Liver (tissue), 9 donors: ENCODE measurements around the gene EMSY. TPM values are rescaled to one million over a fixed set of nuclear protein-coding genes. Genes with fewer than 3 reads are reported as not detected.

ENCODE experiments used
- DNase-seq: peaks from one replicate; pipeline ENCODE4 v3.0.0-alpha.2; 2017; ENCODE audit warnings: low spot score
- H3K27ac ChIP-seq, 2 donors: one replicate each; pipeline ENCODE4 v1.7.0; 2013; ENCODE audit warnings: inconsistent platforms in 2 of 2, low read length in 2 of 2, control low read depth in 1 of 2, low read depth in 1 of 2, mild to moderate bottlenecking in 1 of 2
- H3K27me3 ChIP-seq, 4 donors: one replicate each; pipeline versions ENCODE4 v1.6.1 to v1.7.0; 2013; ENCODE audit warnings: low read length in 3 of 4, inconsistent platforms in 1 of 4, mild to moderate bottlenecking in 1 of 4, moderate library complexity in 1 of 4; ENCODE audit not compliant: control insufficient read depth in 4 of 4, insufficient read depth in 4 of 4
- H3K36me3 ChIP-seq, 4 donors: one replicate each; pipeline versions ENCODE4 v1.6.1 to v1.7.0; 2013; ENCODE audit warnings: low read length in 3 of 4, mild to moderate bottlenecking in 3 of 4, low read depth in 1 of 4, moderate library complexity in 1 of 4; ENCODE audit not compliant: control insufficient read depth in 4 of 4, insufficient read depth in 3 of 4
- H3K4me1 ChIP-seq, 4 donors: one replicate each; pipeline versions ENCODE4 v1.6.1 to v1.7.0; 2013; ENCODE audit warnings: low read length in 3 of 4, mild to moderate bottlenecking in 3 of 4, moderate library complexity in 1 of 4; ENCODE audit not compliant: control insufficient read depth in 4 of 4, insufficient read depth in 4 of 4
- H3K4me3 ChIP-seq, 3 donors: one replicate each; pipeline versions ENCODE4 v1.6.1 to v1.7.0; 2013; ENCODE audit warnings: low read length in 3 of 3, control low read depth in 1 of 3, low read depth in 1 of 3, mild to moderate bottlenecking in 1 of 3
- H3K9ac ChIP-seq, 2 donors: one replicate each; pipeline ENCODE4 v1.7.0; 2013; ENCODE audit warnings: low read length in 2 of 2, mild to moderate bottlenecking in 2 of 2, moderate library complexity in 2 of 2, control low read depth in 1 of 2, low read depth in 1 of 2
- H3K9me3 ChIP-seq, 4 donors: one replicate each; pipeline versions ENCODE4 v1.6.1 to v1.7.0; 2013; ENCODE audit warnings: low read length in 3 of 4; ENCODE audit not compliant: control insufficient read depth in 4 of 4
- EGR1 ChIP-seq, 2 donors: IDR thresholded peaks; 2 replicates each; pipeline ENCODE4 v1.6.1; 2016 to 2018; ENCODE audit warnings: antibody characterized with exemption in 2 of 2, low read depth in 2 of 2
- FOXA1 ChIP-seq: IDR thresholded peaks from 2 replicates; pipeline ENCODE4 v1.6.1; 2016; ENCODE audit warnings: antibody characterized with exemption
- FOXA2 ChIP-seq: IDR thresholded peaks from 2 replicates; pipeline ENCODE4 v1.6.1; 2016; ENCODE audit warnings: antibody characterized with exemption
- GABPA ChIP-seq, 2 donors: IDR thresholded peaks in 1 of 2; conservative IDR thresholded peaks in 1 of 2; 2 replicates each; pipeline ENCODE4 v1.6.1; 2016; ENCODE audit warnings: antibody characterized with exemption in 2 of 2, mild to moderate bottlenecking in 1 of 2, moderate library complexity in 1 of 2
- HNF4A ChIP-seq, 2 donors: conservative IDR thresholded peaks; 2 replicates each; pipeline ENCODE4 v1.6.1; 2016; ENCODE audit warnings: antibody characterized with exemption in 2 of 2, mild to moderate bottlenecking in 2 of 2
- HNF4G ChIP-seq: IDR thresholded peaks from 2 replicates; pipeline ENCODE4 v1.6.1; 2016; ENCODE audit warnings: antibody characterized with exemption
- JUND ChIP-seq, 2 donors: IDR thresholded peaks; 2 replicates each; pipeline ENCODE4 v1.6.1; 2016; ENCODE audit warnings: antibody characterized with exemption in 2 of 2
- NR2F2 ChIP-seq: IDR thresholded peaks from 2 replicates; pipeline ENCODE4 v1.6.1; 2016; ENCODE audit warnings: antibody characterized with exemption
- RAD21 ChIP-seq, 2 donors: IDR thresholded peaks; 2 replicates each; pipeline ENCODE4 v1.6.1; 2016; ENCODE audit warnings: antibody characterized with exemption in 2 of 2, mild to moderate bottlenecking in 2 of 2
- RXRA ChIP-seq, 2 donors: IDR thresholded peaks; 2 replicates each; pipeline ENCODE4 v1.6.1; 2017 to 2018; ENCODE audit warnings: antibody characterized with exemption in 2 of 2, mild to moderate bottlenecking in 1 of 2
- SP1 ChIP-seq: IDR thresholded peaks from 2 replicates; pipeline ENCODE4 v1.6.1; 2018; ENCODE audit warnings: antibody characterized with exemption, mild to moderate bottlenecking
- TAF1 ChIP-seq: conservative IDR thresholded peaks from 2 replicates; pipeline ENCODE4 v1.6.1; 2016; ENCODE audit warnings: antibody characterized with exemption, mild to moderate bottlenecking
- YY1 ChIP-seq: IDR thresholded peaks from 2 replicates; pipeline ENCODE4 v1.6.1; 2016; ENCODE audit warnings: antibody characterized with exemption, mild to moderate bottlenecking
- WGBS: extraction: QIAGEN DNeasy Blood & Tissue Kit; methylation state at CpG from one replicate; pipeline ENCODE4 v1.1.7; 2013; 5-methylcytosine and 5-hydroxymethylcytosine counted together
- polyA plus RNA-seq, 2 donors: library from polyadenylated mRNA; stranded (reverse) in 1 of 2; unstranded in 1 of 2; fragments of 200-250 nt in 1 of 2; fragments of >200 nt in 1 of 2; fragmentation: Nextera tagmentation in 1 of 2; extraction: Ambion mirVana in 1 of 2; gene quantifications; one replicate each; pipeline versions ENCODE4 v1.2.1 to v1.2.3, GENCODE V29; 2013 to 2015
- total RNA-seq, 2 donors: library from RNA; depleted of rRNA; stranded (reverse); fragments of >200 nt; gene quantifications; one replicate each; pipeline ENCODE4 v1.2.3, GENCODE V29; 2014
- TF ChIP-seq, protein P1 (sequence below): IDR thresholded peaks from 2 replicates; pipeline ENCODE4 v1.6.1; 2016; ENCODE audit warnings: antibody characterized with exemption
- TF ChIP-seq, protein P2 (sequence below): fragments of 150-350 bp; IDR thresholded peaks from 2 replicates; pipeline ENCODE4 v1.5.1; 2017; ENCODE audit warnings: improper control_type of control experiment, low read depth, low read length; ENCODE audit not compliant: missing input control
- TF ChIP-seq, protein P3 (sequence below): IDR thresholded peaks from 2 replicates; pipeline ENCODE4 v1.6.1; 2016; ENCODE audit warnings: antibody characterized with exemption
- TF ChIP-seq, protein P4 (sequence below): IDR thresholded peaks from 2 replicates; pipeline ENCODE4 v1.6.1; 2016; ENCODE audit warnings: antibody characterized with exemption, mild to moderate bottlenecking
- donor health status: healthy.
- donor health status: healthy.
- donor health status: healthy.
- donor health status: healthy.
- donor health status: healthy.

EMSY gene
- total and polyA plus RNA-seq, 4 donors = 4.2 to 14.8 (median 8.9) TPM

DNA sequence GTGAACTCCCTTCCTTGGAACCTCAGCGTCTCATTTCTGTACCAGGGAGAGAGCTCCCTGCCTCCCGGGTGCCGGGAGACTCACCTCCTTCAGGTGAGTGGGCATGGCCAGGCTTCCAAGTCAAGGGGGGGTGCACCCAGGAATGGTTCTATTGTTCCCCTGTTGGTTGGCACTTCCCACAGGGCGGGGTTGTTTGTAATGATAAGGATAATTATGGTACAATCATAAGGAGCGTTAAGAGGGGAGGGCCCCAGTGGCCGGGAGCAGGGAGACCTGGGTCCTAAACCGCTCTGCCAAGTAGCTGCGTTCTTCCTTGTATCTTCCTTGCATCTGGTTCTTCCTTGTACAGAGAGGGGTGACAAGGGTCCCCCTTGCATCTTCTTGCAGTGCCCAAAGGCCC, 146.6 kb downstream of the EMSY start:
- no peak overlapping the region for H3K9ac ChIP-seq
- no peaks in the 10 kb centered on the region for H3K4me1 ChIP-seq
- no peak overlapping the region for H3K4me3 ChIP-seq
- H3K9me3 ChIP-seq = no peaks in the 10 kb centered on the region
- 86% methylated on average over 8 of the region's 8 CpGs for WGBS
- DNase-seq = no peak
- H3K27ac ChIP-seq = no peak overlapping the region
- TF ChIP-seq SP1 = no peak
- TF ChIP-seq RAD21 (IDR thresholded peaks at IDR 0.05) = no peak
- TF ChIP-seq HNF4A (conservative IDR thresholded peaks at IDR 0.05) = no peak
- TF ChIP-seq NR2F2 = no peak
- TF ChIP-seq, protein P1, sequence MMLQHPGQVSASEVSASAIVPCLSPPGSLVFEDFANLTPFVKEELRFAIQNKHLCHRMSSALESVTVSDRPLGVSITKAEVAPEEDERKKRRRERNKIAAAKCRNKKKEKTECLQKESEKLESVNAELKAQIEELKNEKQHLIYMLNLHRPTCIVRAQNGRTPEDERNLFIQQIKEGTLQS = no peak
- TF ChIP-seq RXRA (IDR thresholded peaks at IDR 0.05) = no peak
- no peak for TF ChIP-seq YY1
- TF ChIP-seq, protein P2, sequence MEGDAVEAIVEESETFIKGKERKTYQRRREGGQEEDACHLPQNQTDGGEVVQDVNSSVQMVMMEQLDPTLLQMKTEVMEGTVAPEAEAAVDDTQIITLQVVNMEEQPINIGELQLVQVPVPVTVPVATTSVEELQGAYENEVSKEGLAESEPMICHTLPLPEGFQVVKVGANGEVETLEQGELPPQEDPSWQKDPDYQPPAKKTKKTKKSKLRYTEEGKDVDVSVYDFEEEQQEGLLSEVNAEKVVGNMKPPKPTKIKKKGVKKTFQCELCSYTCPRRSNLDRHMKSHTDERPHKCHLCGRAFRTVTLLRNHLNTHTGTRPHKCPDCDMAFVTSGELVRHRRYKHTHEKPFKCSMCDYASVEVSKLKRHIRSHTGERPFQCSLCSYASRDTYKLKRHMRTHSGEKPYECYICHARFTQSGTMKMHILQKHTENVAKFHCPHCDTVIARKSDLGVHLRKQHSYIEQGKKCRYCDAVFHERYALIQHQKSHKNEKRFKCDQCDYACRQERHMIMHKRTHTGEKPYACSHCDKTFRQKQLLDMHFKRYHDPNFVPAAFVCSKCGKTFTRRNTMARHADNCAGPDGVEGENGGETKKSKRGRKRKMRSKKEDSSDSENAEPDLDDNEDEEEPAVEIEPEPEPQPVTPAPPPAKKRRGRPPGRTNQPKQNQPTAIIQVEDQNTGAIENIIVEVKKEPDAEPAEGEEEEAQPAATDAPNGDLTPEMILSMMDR = no peak
- TF ChIP-seq GABPA (IDR thresholded peaks at IDR 0.05 in 1 of 2, conservative IDR thresholded peaks at IDR 0.05 in 1 of 2) = no peak
- no peak for TF ChIP-seq EGR1 (IDR thresholded peaks at IDR 0.05; ENCODE audit: low read depth in 2 of 2)
- TF ChIP-seq FOXA2 = no peak
- TF ChIP-seq, protein P3, sequence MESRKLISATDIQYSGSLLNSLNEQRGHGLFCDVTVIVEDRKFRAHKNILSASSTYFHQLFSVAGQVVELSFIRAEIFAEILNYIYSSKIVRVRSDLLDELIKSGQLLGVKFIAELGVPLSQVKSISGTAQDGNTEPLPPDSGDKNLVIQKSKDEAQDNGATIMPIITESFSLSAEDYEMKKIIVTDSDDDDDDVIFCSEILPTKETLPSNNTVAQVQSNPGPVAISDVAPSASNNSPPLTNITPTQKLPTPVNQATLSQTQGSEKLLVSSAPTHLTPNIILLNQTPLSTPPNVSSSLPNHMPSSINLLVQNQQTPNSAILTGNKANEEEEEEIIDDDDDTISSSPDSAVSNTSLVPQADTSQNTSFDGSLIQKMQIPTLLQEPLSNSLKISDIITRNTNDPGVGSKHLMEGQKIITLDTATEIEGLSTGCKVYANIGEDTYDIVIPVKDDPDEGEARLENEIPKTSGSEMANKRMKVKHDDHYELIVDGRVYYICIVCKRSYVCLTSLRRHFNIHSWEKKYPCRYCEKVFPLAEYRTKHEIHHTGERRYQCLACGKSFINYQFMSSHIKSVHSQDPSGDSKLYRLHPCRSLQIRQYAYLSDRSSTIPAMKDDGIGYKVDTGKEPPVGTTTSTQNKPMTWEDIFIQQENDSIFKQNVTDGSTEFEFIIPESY = no peak
- no peak for TF ChIP-seq FOXA1
- H3K27me3 ChIP-seq = no peaks in the 10 kb centered on the region
- H3K36me3 ChIP-seq = no peaks in the 10 kb centered on the region

DNA sequence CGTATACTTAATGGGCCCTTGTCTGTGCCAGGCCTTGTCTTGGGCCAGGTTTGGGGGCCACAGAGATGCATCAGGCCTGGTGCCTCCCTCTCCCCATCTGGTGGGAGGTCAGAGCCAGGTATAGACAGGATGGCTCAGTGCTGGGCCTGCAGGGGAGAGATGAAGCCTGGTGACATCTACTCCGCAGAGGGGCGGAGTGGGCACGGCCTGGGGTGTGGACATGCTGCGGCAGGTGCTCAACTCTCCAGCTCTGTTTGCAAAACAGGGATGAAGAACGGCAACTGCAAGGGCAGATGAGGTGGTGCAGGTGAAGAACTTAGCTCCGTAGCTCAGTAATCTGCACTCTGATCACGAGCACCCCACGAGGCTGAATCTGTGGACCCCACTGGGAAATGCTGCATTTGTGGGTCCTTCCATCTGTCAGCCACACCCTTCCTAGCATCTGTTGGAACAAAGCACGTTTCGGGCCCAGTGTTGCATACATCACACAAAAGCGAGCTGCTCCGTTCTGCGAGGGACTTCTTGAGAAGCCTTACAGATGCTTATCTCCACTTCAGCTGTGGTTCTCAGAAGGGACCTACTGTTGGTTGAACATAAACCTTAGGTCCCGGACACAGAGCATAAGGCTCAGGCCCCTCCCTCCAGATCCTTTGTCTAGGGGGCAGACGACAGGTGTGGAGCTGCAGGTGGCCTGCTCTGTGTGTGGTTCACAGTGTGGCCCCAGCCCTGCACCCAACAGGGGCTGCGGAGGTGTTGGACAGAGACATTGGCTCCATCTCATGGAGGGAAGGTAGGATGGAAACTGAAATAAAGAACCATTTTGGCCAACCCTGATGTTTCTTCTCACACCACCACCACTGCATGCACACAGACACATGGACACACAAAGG, 147.5 kb downstream of the EMSY start:
- no peaks in the 10 kb centered on the region for H3K9me3 ChIP-seq
- DNase-seq = no peak
- 80% methylated on average over 17 of the region's 17 CpGs for WGBS
- no peaks in the 10 kb centered on the region for H3K36me3 ChIP-seq
- H3K9ac ChIP-seq = no peak overlapping the region
- no peaks in the 10 kb centered on the region for H3K4me1 ChIP-seq
- H3K27ac ChIP-seq = no peak overlapping the region
- no peak overlapping the region for H3K4me3 ChIP-seq
- H3K27me3 ChIP-seq = no peaks in the 10 kb centered on the region
- TF ChIP-seq NR2F2 (no peak), RAD21 (IDR thresholded peaks at IDR 0.05) (no peak), YY1 (no peak), FOXA2 (no peak), JUND (IDR thresholded peaks at IDR 0.05) (no peak), GABPA (IDR thresholded peaks at IDR 0.05 in 1 of 2, conservative IDR thresholded peaks at IDR 0.05 in 1 of 2) (no peak), EGR1 (IDR thresholded peaks at IDR 0.05; ENCODE audit: low read depth in 2 of 2) (no peak), HNF4G (no peak), RXRA (IDR thresholded peaks at IDR 0.05) (no peak), TAF1 (no peak), FOXA1 (no peak)
- TF ChIP-seq, protein P1 = no peak
- TF ChIP-seq, protein P3 = no peak
- TF ChIP-seq, protein P4, sequence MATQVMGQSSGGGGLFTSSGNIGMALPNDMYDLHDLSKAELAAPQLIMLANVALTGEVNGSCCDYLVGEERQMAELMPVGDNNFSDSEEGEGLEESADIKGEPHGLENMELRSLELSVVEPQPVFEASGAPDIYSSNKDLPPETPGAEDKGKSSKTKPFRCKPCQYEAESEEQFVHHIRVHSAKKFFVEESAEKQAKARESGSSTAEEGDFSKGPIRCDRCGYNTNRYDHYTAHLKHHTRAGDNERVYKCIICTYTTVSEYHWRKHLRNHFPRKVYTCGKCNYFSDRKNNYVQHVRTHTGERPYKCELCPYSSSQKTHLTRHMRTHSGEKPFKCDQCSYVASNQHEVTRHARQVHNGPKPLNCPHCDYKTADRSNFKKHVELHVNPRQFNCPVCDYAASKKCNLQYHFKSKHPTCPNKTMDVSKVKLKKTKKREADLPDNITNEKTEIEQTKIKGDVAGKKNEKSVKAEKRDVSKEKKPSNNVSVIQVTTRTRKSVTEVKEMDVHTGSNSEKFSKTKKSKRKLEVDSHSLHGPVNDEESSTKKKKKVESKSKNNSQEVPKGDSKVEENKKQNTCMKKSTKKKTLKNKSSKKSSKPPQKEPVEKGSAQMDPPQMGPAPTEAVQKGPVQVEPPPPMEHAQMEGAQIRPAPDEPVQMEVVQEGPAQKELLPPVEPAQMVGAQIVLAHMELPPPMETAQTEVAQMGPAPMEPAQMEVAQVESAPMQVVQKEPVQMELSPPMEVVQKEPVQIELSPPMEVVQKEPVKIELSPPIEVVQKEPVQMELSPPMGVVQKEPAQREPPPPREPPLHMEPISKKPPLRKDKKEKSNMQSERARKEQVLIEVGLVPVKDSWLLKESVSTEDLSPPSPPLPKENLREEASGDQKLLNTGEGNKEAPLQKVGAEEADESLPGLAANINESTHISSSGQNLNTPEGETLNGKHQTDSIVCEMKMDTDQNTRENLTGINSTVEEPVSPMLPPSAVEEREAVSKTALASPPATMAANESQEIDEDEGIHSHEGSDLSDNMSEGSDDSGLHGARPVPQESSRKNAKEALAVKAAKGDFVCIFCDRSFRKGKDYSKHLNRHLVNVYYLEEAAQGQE = no peak
- TF ChIP-seq, protein P2 = no peak
